Measurements from ENCODE around the gene STEAP3. TPM values are rescaled to one million over a fixed set of nuclear protein-coding genes. Genes with fewer than 3 reads are reported as not detected.

Gene STEAP3
- total RNA-seq, 2 donors from 2014 or later, result 4.4 to 7.9 TPM

DNA sequence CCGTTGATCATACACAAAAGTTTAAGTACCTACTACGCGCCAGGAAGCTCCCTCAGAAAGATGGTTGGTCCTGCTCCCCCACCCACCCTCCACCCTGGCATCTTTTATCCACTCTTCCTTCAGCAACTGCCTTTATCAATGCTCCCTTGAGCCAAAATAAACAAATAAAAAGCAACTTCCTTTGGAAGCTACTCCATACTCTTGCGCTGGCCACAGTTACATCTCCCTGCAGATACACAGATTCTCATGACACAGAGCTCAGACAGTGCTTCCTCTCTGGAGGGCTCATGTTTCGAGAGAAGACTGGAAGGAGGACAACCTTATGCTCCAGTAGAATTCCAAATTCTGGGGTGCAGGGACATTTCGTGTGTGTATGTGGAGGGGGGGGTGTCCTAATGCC, 3.8 kb upstream of the STEAP3 start:
- Mint-ChIP-seq H3K27me3 (ENCODE audit: insufficient read depth) (peaks cover 6% of the 10 kb centered on the region), H3K4me1 (peaks cover 44% of the 10 kb centered on the region)

DNA sequence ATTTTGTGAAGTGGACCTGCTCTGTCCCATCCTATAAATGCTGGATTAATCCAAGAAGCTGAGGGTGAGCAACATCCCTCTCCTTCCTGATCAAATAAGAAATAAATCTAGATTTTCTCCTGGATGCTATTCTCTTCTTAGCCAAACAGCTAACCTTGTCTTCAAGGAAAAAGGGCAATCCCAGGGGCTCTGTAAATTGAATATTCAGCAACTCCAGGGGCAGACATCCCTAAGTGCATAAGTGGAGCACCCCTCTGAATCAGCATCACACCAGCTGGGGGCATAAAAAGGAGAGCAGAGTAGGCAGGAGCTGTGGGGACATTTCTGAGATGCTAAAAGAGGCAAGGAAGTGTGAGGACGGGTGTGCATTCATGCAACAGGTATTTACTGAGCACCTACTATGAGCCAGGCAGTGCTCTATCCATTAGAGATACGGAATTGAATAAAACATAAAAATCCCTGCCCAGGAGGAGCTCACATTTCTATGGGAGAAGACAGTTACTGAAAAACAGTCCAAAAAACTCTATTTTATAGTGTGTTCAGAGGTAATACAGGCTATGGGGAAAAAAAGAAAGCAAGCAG, 2.8 kb upstream of the STEAP3 start:
- peaks cover 11% of the 10 kb centered on the region for H3K27me3 ChIP-seq (ENCODE audit: control insufficient read depth, insufficient read depth, low read length, poor library complexity, severe bottlenecking)
- no peak overlapping the region for H3K27ac Mint-ChIP-seq
- H3K4me3 ChIP-seq (ENCODE audit: low read length), result no peak overlapping the region
- no peak overlapping the region for H3K9ac ChIP-seq (ENCODE audit: extremely low read depth, low read length, poor library complexity, severe bottlenecking)
- no peaks in the 10 kb centered on the region for H3K36me3 Mint-ChIP-seq (ENCODE audit: low read depth)
- H3K9me3 ChIP-seq (ENCODE audit: control insufficient read depth, low read length), result no peaks in the 10 kb centered on the region
- no peak for DNase-seq
- peaks cover 44% of the 10 kb centered on the region for H3K4me1 Mint-ChIP-seq
- TF ChIP-seq, protein P1, sequence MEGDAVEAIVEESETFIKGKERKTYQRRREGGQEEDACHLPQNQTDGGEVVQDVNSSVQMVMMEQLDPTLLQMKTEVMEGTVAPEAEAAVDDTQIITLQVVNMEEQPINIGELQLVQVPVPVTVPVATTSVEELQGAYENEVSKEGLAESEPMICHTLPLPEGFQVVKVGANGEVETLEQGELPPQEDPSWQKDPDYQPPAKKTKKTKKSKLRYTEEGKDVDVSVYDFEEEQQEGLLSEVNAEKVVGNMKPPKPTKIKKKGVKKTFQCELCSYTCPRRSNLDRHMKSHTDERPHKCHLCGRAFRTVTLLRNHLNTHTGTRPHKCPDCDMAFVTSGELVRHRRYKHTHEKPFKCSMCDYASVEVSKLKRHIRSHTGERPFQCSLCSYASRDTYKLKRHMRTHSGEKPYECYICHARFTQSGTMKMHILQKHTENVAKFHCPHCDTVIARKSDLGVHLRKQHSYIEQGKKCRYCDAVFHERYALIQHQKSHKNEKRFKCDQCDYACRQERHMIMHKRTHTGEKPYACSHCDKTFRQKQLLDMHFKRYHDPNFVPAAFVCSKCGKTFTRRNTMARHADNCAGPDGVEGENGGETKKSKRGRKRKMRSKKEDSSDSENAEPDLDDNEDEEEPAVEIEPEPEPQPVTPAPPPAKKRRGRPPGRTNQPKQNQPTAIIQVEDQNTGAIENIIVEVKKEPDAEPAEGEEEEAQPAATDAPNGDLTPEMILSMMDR (conservative IDR thresholded peaks at IDR 0.05), result no peak
- 90 to 100% methylated on average over 1 to 2 of the region's 2 CpGs for WGBS, 2 experiments (ENCODE audit: insufficient coverage in 1 of 2, insufficient read length in 1 of 2)
- H3K9me3 Mint-ChIP-seq, result no peaks in the 10 kb centered on the region
- no peak overlapping the region for H3K27ac ChIP-seq (ENCODE audit: low read depth, low read length)
- H3K4me3 Mint-ChIP-seq, result no peak overlapping the region
- H3K4me1 ChIP-seq (ENCODE audit: control insufficient read depth, insufficient read depth, low read length), result peaks cover 14% of the 10 kb centered on the region
- H3K36me3 ChIP-seq (ENCODE audit: control insufficient read depth, insufficient read depth, low read length), result no peaks in the 10 kb centered on the region
- H3K27me3 Mint-ChIP-seq (ENCODE audit: insufficient read depth), result peaks cover 16% of the 10 kb centered on the region

More for the DNA sequence above, 3.8 kb upstream of the STEAP3 start:
- TF ChIP-seq, protein P1 (conservative IDR thresholded peaks at IDR 0.05), result no peak
- H3K27me3 ChIP-seq (ENCODE audit: control insufficient read depth, insufficient read depth, low read length, poor library complexity, severe bottlenecking), result peaks cover 10% of the 10 kb centered on the region
- Mint-ChIP-seq H3K36me3 (ENCODE audit: low read depth) (no peaks in the 10 kb centered on the region), H3K27ac (no peak overlapping the region), H3K9me3 (no peaks in the 10 kb centered on the region), H3K4me3 (no peak overlapping the region)
- H3K9me3 ChIP-seq (ENCODE audit: control insufficient read depth, low read length), result no peaks in the 10 kb centered on the region
- no peaks in the 10 kb centered on the region for H3K36me3 ChIP-seq (ENCODE audit: control insufficient read depth, insufficient read depth, low read length)
- H3K27ac ChIP-seq (ENCODE audit: low read depth, low read length), result no peak overlapping the region
- no peak for DNase-seq
- H3K9ac ChIP-seq (ENCODE audit: extremely low read depth, low read length, poor library complexity, severe bottlenecking), result no peak overlapping the region
- 85 to 100% methylated on average over 3 to 6 of the region's 6 CpGs for WGBS, 2 experiments (ENCODE audit: insufficient coverage in 1 of 2, insufficient read length in 1 of 2)
- peaks cover 14% of the 10 kb centered on the region for H3K4me1 ChIP-seq (ENCODE audit: control insufficient read depth, insufficient read depth, low read length)
- H3K4me3 ChIP-seq (ENCODE audit: low read length), result no peak overlapping the region

DNA sequence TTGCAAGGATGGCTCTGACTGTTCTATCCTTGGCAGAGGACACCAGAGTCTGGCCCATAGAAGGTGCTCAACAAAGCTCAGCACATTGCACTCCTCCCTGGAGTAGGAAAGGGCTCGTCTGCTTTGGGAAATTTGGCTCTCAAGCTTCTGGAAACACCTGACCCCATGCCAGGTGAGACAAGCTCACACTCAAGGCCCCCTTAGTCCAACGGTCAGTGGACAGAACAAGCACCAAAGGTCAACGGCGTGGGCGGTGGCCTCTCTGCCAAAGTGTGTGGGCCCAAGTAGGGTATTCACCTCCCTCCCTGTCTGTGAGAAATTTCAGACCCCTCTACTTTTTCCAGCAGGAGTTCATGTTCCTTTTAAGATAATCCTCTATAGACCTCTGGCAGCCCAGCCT, 2.0 kb upstream of the STEAP3 start:
- Mint-ChIP-seq H3K27ac (no peak overlapping the region), H3K9me3 (no peaks in the 10 kb centered on the region), H3K4me3 (no peak overlapping the region), H3K4me1 (peaks cover 44% of the 10 kb centered on the region), H3K27me3 (ENCODE audit: insufficient read depth) (peaks cover 21% of the 10 kb centered on the region), H3K36me3 (ENCODE audit: low read depth) (no peaks in the 10 kb centered on the region)
- Histone ChIP-seq H3K9me3 (ENCODE audit: control insufficient read depth, low read length) (no peaks in the 10 kb centered on the region), H3K4me3 (ENCODE audit: low read length) (no peak overlapping the region), H3K27me3 (ENCODE audit: control insufficient read depth, insufficient read depth, low read length, poor library complexity, severe bottlenecking) (peaks cover 11% of the 10 kb centered on the region), H3K36me3 (ENCODE audit: control insufficient read depth, insufficient read depth, low read length) (no peaks in the 10 kb centered on the region), H3K4me1 (ENCODE audit: control insufficient read depth, insufficient read depth, low read length) (peaks cover 14% of the 10 kb centered on the region), H3K27ac (ENCODE audit: low read depth, low read length) (no peak overlapping the region), H3K9ac (ENCODE audit: extremely low read depth, low read length, poor library complexity, severe bottlenecking) (no peak overlapping the region)
- WGBS, 2 experiments (ENCODE audit: insufficient coverage in 1 of 2, insufficient read length in 1 of 2), result 67 to 76% methylated on average over 4 to 5 of the region's 5 CpGs
- no peak for DNase-seq
- TF ChIP-seq, protein P1 (conservative IDR thresholded peaks at IDR 0.05), result no peak
